ENCODE measurements around the gene RRAD.
"Not testable (repeated sequence)": the region's sequence is repeated elsewhere in the genome, so short reads cannot be mapped to it uniquely, and the experiment has no call there.

The RRAD gene

GRCh38 chr16:66899310-66899944 lies 25.9 kb downstream of the RRAD start:
- DNase-seq: no peak

- DNase-seq: no peak
Observed at GRCh38 chr16:66898933-66899309, 26.4 kb downstream of the RRAD start.

GRCh38 chr16:66898207-66898606 lies 27.1 kb downstream of the RRAD start:
- no peak for DNase-seq

GRCh38 chr16:66896682-66897081 lies 28.7 kb downstream of the RRAD start:
- DNase-seq: not testable (repeated sequence)

GRCh38 chr16:66895999-66896398 lies 29.3 kb downstream of the RRAD start:
- DNase-seq: no peak

GRCh38 chr16:66895689-66895979 lies 29.7 kb downstream of the RRAD start:
- no peak for DNase-seq

- DNase-seq: peak; percentile 53
Observed at GRCh38 chr16:66894948-66895688, 30.2 kb downstream of the RRAD start.

- DNase-seq: no peak
Observed at GRCh38 chr16:66894055-66894454, 31.3 kb downstream of the RRAD start.

GRCh38 chr16:66891797-66892196 lies 33.5 kb downstream of the RRAD start:
- DNase-seq: no peak

GRCh38 chr16:66891360-66891759 lies 34.0 kb downstream of the RRAD start:
- DNase-seq: no peak

- DNase-seq: no peak
Observed at GRCh38 chr16:66890799-66891198, 34.5 kb downstream of the RRAD start.

- DNase-seq: no peak
Observed at GRCh38 chr16:66889622-66890021, 35.7 kb downstream of the RRAD start.

GRCh38 chr16:66888647-66889615 lies 36.4 kb downstream of the RRAD start:
- no peak for DNase-seq

- no peak for DNase-seq
Observed at GRCh38 chr16:66886914-66887313, 38.4 kb downstream of the RRAD start.

GRCh38 chr16:66886321-66886720 lies 39.0 kb downstream of the RRAD start:
- no peak for DNase-seq

GRCh38 chr16:66885491-66885890 lies 39.8 kb downstream of the RRAD start:
- DNase-seq: no peak

- DNase-seq: no peak
Observed at GRCh38 chr16:66882702-66883101, 42.6 kb downstream of the RRAD start.

GRCh38 chr16:66881964-66882508 lies 43.3 kb downstream of the RRAD start:
- DNase-seq: no peak

GRCh38 chr16:66881560-66881959 lies 43.8 kb downstream of the RRAD start:
- DNase-seq: no peak

- no peak for DNase-seq
Observed at GRCh38 chr16:66881014-66881417, 44.3 kb downstream of the RRAD start.

- peak; percentile 92 for DNase-seq
Observed at GRCh38 chr16:66880288-66881013, 44.9 kb downstream of the RRAD start, which contains the start of gene PDP2. TSS of gene PDP2 (plus strand) at chr16:66880515. CDS start at chr16:66884285, 3,770 bp downstream.

- DNase-seq: peak; percentile 25
Observed at GRCh38 chr16:66878067-66878466, 47.3 kb downstream of the RRAD start.

Data from NCI-H2171 treated with DMSO at 0.1 percent for 48 hours (cell line).